SU-DHL-6 (cell line): ENCODE data around the gene TBC1D16.

Source experiments
- H2AFZ ChIP-seq: fragments of 200-600 bp; sonication (generic); 2 replicates; pipeline ENCODE4 v1.6.1; 2014; ENCODE audit warnings: low read depth, mild to moderate bottlenecking, moderate library complexity, mixed read lengths, antibody characterized with exemption, low read length; ENCODE audit not compliant: severe bottlenecking
- H3F3A ChIP-seq: fragments of 200-600 bp; shearing (Covaris generic); 2 replicates; pipeline ENCODE4 v1.6.0; 2016; ENCODE audit warnings: antibody characterized with exemption, mild to moderate bottlenecking; ENCODE audit not compliant: insufficient read depth
- H3K27ac ChIP-seq: fragments of 200-600 bp; sonication (generic); 2 replicates; pipeline ENCODE4 v1.5.1; 2016; ENCODE audit warnings: low read depth, mild to moderate bottlenecking, low read length, moderate library complexity, mixed read lengths
- H3K27me3 ChIP-seq: fragments of 200-600 bp; sonication (generic), shearing (Covaris generic); 2 replicates; pipeline ENCODE4 v1.6.0; 2014; ENCODE audit warnings: mild to moderate bottlenecking, low read length
- H3K36me3 ChIP-seq: fragments of 200-600 bp; sonication (generic); 2 replicates; pipeline ENCODE4 v1.6.1; 2014; ENCODE audit warnings: mild to moderate bottlenecking, low read length, mixed read lengths
- H3K4me2 ChIP-seq: fragments of 300-600, 200-600 bp; shearing (Covaris generic), sonication (generic); 2 replicates; pipeline ENCODE4 v1.6.0; 2014; ENCODE audit warnings: low read length, low read depth, mild to moderate bottlenecking; ENCODE audit not compliant: poor library complexity, severe bottlenecking
- H3K4me3 ChIP-seq: fragments of 200-600 bp; sonication (generic); 2 replicates; pipeline ENCODE4 v1.5.1; 2014; ENCODE audit warnings: antibody characterized with exemption, low read length, mild to moderate bottlenecking, mixed read lengths; ENCODE audit not compliant: insufficient read depth, poor library complexity, severe bottlenecking
- H3K79me2 ChIP-seq: fragments of 200-600 bp; sonication (generic); 2 replicates; pipeline ENCODE4 v1.6.1; 2014; ENCODE audit warnings: mild to moderate bottlenecking, low read length, moderate library complexity; ENCODE audit not compliant: insufficient read depth
- H3K9ac ChIP-seq: fragments of 200-600 bp; sonication (generic); 2 replicates; pipeline ENCODE4 v1.7.0; 2014; ENCODE audit warnings: mild to moderate bottlenecking, low read length
- H3K9me2 ChIP-seq: fragments of 200-600 bp; sonication (generic); replicated peaks from 2 replicates; pipeline ENCODE4 v1.6.1; 2014; ENCODE audit warnings: low read length; ENCODE audit not compliant: insufficient read depth
- H3K9me3 ChIP-seq: fragments of 200-600 bp; sonication (generic); 2 replicates; pipeline ENCODE4 v1.6.1; 2014; ENCODE audit warnings: low read length, mixed read lengths; ENCODE audit not compliant: insufficient read depth
- H4K20me1 ChIP-seq: fragments of 200-600 bp; sonication (generic); 2 replicates; pipeline ENCODE4 v1.6.1; 2014; ENCODE audit warnings: low read depth, mild to moderate bottlenecking, antibody characterized with exemption, low read length, moderate library complexity, mixed read lengths
- CTCF ChIP-seq: fragments of 200-600 bp; sonication (generic); IDR thresholded peaks from one replicate; pipeline ENCODE4 v1.5.1; 2017; ENCODE audit warnings: antibody characterized with exemption, mild to moderate bottlenecking, low read length, moderate library complexity; ENCODE audit not compliant: insufficient read depth, poor library complexity, severe bottlenecking
- EZH2phosphoT487 ChIP-seq: fragments of 200-600 bp; sonication (generic), shearing (Covaris generic); conservative IDR thresholded peaks from 2 replicates; pipeline ENCODE4 v1.6.1; 2018; ENCODE audit warnings: mild to moderate bottlenecking, antibody characterized with exemption, low read length, moderate library complexity, mixed read lengths

TBC1D16 gene

GRCh38 chr17:79919164-79919585 lies 116.5 kb downstream of the TBC1D16 start:
- Histone ChIP-seq H3K9ac (no peak overlapping the region), H3K9me3 (no peaks in the 10 kb centered on the region), H3K4me3 (no peak overlapping the region), H3K27ac (no peak overlapping the region), H2AFZ (no peak overlapping the region), H3K79me2 (no peaks in the 10 kb centered on the region), H3K9me2 (no peaks in the 10 kb centered on the region), H3K27me3 (no peaks in the 10 kb centered on the region), H3K4me2 (no peak overlapping the region), H3K36me3 (no peaks in the 10 kb centered on the region), H4K20me1 (no peaks in the 10 kb centered on the region), H3F3A (no peaks in the 10 kb centered on the region)
- TF ChIP-seq EZH2phosphoT487 (no peak), CTCF (no peak)

GRCh38 chr17:79918581-79919163 lies 117.0 kb downstream of the TBC1D16 start:
- H2AFZ ChIP-seq = no peak overlapping the region
- H3K27me3 ChIP-seq = no peaks in the 10 kb centered on the region
- no peak overlapping the region for H3K27ac ChIP-seq
- no peaks in the 10 kb centered on the region for H3K9me2 ChIP-seq
- no peak overlapping the region for H3K9ac ChIP-seq
- no peak for TF ChIP-seq EZH2phosphoT487
- no peak for TF ChIP-seq CTCF
- no peaks in the 10 kb centered on the region for H3F3A ChIP-seq
- H3K79me2 ChIP-seq = no peaks in the 10 kb centered on the region
- H3K4me2 ChIP-seq = no peak overlapping the region
- H3K36me3 ChIP-seq = no peaks in the 10 kb centered on the region
- H3K4me3 ChIP-seq = no peak overlapping the region
- no peaks in the 10 kb centered on the region for H4K20me1 ChIP-seq
- no peaks in the 10 kb centered on the region for H3K9me3 ChIP-seq

GRCh38 chr17:79917902-79918484 lies 117.7 kb downstream of the TBC1D16 start:
- H4K20me1 ChIP-seq = no peaks in the 10 kb centered on the region
- no peaks in the 10 kb centered on the region for H3K9me3 ChIP-seq
- no peaks in the 10 kb centered on the region for H3K27me3 ChIP-seq
- no peaks in the 10 kb centered on the region for H3F3A ChIP-seq
- no peaks in the 10 kb centered on the region for H3K9me2 ChIP-seq
- H3K36me3 ChIP-seq = no peaks in the 10 kb centered on the region
- H2AFZ ChIP-seq = no peak overlapping the region
- H3K9ac ChIP-seq = no peak overlapping the region
- H3K27ac ChIP-seq = no peak overlapping the region
- no peak overlapping the region for H3K4me2 ChIP-seq
- TF ChIP-seq EZH2phosphoT487 = no peak
- TF ChIP-seq CTCF = no peak
- no peak overlapping the region for H3K4me3 ChIP-seq
- no peaks in the 10 kb centered on the region for H3K79me2 ChIP-seq
